Fibroblast of lung (primary cell): ENCODE data around the gene MSH3.

Experiments
- EZH2 ChIP-seq: IDR thresholded peaks from 2 replicates; pipeline ENCODE4 v1.5.1; 2012; ENCODE audit warnings: low read length, control low read depth, mild to moderate bottlenecking; ENCODE audit errors: missing control alignments
- TF ChIP-seq, protein P1 (sequence below), 2 donors: IDR thresholded peaks in 1 of 2; conservative IDR thresholded peaks in 1 of 2; 1 replicate in 1 of 2; 2 replicates in 1 of 2; pipeline ENCODE4 v1.5.1; 2011 to 2012; ENCODE audit warnings: low read length in 2 of 2, control low read depth in 1 of 2, inconsistent platforms in 1 of 2, low read depth in 1 of 2, mild to moderate bottlenecking in 1 of 2

DNA sequence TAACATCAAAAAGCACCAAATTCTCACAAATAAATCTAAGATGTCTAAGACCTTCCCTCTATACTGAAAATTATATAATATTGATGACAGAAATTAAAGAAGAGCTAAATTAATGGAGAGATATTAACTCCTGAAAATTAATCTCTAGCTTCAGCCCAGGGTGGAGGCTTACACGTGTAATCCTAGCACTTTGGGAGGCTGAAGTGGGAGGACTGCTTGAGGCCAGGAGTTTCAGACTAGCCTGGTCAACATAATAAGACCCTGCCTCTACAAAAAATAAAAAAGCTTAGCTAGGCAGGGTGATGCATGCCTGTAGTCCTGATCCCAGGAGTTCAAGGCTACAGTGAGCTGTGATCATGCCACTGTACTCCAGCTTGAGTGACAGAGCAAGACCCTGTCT is 44.8 kb upstream of the MSH3 start:
- TF ChIP-seq, protein P1, sequence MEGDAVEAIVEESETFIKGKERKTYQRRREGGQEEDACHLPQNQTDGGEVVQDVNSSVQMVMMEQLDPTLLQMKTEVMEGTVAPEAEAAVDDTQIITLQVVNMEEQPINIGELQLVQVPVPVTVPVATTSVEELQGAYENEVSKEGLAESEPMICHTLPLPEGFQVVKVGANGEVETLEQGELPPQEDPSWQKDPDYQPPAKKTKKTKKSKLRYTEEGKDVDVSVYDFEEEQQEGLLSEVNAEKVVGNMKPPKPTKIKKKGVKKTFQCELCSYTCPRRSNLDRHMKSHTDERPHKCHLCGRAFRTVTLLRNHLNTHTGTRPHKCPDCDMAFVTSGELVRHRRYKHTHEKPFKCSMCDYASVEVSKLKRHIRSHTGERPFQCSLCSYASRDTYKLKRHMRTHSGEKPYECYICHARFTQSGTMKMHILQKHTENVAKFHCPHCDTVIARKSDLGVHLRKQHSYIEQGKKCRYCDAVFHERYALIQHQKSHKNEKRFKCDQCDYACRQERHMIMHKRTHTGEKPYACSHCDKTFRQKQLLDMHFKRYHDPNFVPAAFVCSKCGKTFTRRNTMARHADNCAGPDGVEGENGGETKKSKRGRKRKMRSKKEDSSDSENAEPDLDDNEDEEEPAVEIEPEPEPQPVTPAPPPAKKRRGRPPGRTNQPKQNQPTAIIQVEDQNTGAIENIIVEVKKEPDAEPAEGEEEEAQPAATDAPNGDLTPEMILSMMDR (conservative IDR thresholded peaks at IDR 0.05 in 1 of 2, IDR thresholded peaks at IDR 0.05 in 1 of 2; ENCODE audit: low read depth in 1 of 2, low read length in 2 of 2) = no peak
- no peak for TF ChIP-seq EZH2
